GM10266 (cell line): ENCODE measurements around the gene PLOD3.

ENCODE experiments used
- DNase-seq: peaks from one replicate; pipeline ENCODE4 v3.0.0; 2012; ENCODE audit errors: extremely low spot score
- CTCF ChIP-seq: IDR thresholded peaks from 2 replicates; pipeline ENCODE4 v1.5.1; 2012; ENCODE audit warnings: mild to moderate bottlenecking, low read depth; ENCODE audit not compliant: control insufficient read depth, insufficient read depth; ENCODE audit errors: missing control alignments

The PLOD3 gene

GRCh38 chr7:101198476-101198875 is 18.9 kb downstream of the PLOD3 start:
- no peak for TF ChIP-seq CTCF
- DNase-seq: no peak

GRCh38 chr7:101197991-101198390 is 19.4 kb downstream of the PLOD3 start:
- no peak for DNase-seq
- no peak for TF ChIP-seq CTCF

GRCh38 chr7:101195884-101196283 is 21.5 kb downstream of the PLOD3 start:
- no peak for TF ChIP-seq CTCF
- DNase-seq: no peak

- no peak for TF ChIP-seq CTCF
These were observed 28.3 kb downstream of the PLOD3 start for GRCh38 chr7:101189109-101189508.

GRCh38 chr7:101186844-101187428 is 30.4 kb downstream of the PLOD3 start:
- no peak for DNase-seq
- no peak for TF ChIP-seq CTCF

More at GRCh38 chr7:101189109-101189508, 28.3 kb downstream of the PLOD3 start:
- no peak for DNase-seq

DNA sequence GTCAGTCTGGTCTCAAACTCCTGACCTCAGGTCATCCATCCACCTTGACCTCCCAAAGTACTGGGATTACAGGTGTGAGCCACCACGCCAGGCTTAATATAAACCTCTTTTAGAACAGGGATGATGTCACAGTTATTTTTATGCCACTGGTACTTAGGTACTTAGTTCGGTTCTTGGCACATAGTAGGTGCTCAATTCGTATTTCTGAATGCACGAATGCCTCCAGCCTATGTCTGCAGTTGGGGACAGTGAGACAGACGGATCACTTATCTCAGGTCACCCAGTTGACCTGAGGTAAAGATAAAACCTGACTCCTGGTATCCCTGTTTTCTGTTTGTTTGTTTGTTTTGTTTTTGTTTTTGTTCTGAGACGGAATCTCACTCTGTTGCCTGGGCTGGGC is 31.2 kb downstream of the PLOD3 start:
- TF ChIP-seq CTCF: no peak
- DNase-seq: no peak

- DNase-seq: no peak
- TF ChIP-seq CTCF: no peak
These were observed 32.0 kb downstream of the PLOD3 start for GRCh38 chr7:101185258-101185839.
